Right atrium auricular region (tissue), 2 donors: Measurements from ENCODE around the gene PPIP5K1. TPM values are rescaled to one million over a fixed set of nuclear protein-coding genes. Genes with fewer than 3 reads are reported as not detected.

Experiments used
- DNase-seq: peaks from one replicate; pipeline ENCODE4 v3.0.0-alpha.2; 2019; ENCODE audit warnings: low spot score
- H3K27ac ChIP-seq, 2 donors: fragments of 200-600 bp; sonication (generic); 1 replicate in 1 of 2; 2 replicates in 1 of 2; pipeline ENCODE4 v1.5.1; 2016 to 2019
- H3K27me3 ChIP-seq, 2 donors: fragments of 200-600 bp; sonication (generic); one replicate each; pipeline versions ENCODE4 v1.5.1 to v1.6.0; 2017 to 2019
- H3K36me3 ChIP-seq: fragments of 200-600 bp; sonication (generic); one replicate; pipeline ENCODE4 v1.5.1; 2016
- H3K4me1 ChIP-seq, 2 donors: fragments of 200-600 bp; sonication (generic); one replicate each; pipeline versions ENCODE4 v1.5.1 to v1.6.0; 2017 to 2019
- H3K4me3 ChIP-seq, 2 donors: fragments of 200-600 bp; sonication (generic); 1 replicate in 1 of 2; 2 replicates in 1 of 2; pipeline ENCODE4 v1.5.1; 2017 to 2019; ENCODE audit warnings: mild to moderate bottlenecking in 1 of 2, moderate library complexity in 1 of 2
- H3K9me3 ChIP-seq, 2 donors: fragments of 200-600 bp; sonication (generic); one replicate each; pipeline ENCODE4 v1.5.1; 2019
- total RNA-seq, 2 donors: library from RNA; depleted of rRNA; stranded (reverse); fragments of >200 nt; gene quantifications; one replicate each; pipeline ENCODE4 v1.1.0, GENCODE V29; 2016
- TF ChIP-seq, protein P1 (sequence below), 2 donors: fragments of 200-600 bp; sonication (generic); IDR thresholded peaks; one replicate each; pipeline ENCODE4 v1.5.1; 2019; ENCODE audit warnings: antibody characterized with exemption in 2 of 2

The PPIP5K1 gene
- total RNA-seq, 2 donors from 2014 or later = 8.3 to 12.3 TPM

DNA sequence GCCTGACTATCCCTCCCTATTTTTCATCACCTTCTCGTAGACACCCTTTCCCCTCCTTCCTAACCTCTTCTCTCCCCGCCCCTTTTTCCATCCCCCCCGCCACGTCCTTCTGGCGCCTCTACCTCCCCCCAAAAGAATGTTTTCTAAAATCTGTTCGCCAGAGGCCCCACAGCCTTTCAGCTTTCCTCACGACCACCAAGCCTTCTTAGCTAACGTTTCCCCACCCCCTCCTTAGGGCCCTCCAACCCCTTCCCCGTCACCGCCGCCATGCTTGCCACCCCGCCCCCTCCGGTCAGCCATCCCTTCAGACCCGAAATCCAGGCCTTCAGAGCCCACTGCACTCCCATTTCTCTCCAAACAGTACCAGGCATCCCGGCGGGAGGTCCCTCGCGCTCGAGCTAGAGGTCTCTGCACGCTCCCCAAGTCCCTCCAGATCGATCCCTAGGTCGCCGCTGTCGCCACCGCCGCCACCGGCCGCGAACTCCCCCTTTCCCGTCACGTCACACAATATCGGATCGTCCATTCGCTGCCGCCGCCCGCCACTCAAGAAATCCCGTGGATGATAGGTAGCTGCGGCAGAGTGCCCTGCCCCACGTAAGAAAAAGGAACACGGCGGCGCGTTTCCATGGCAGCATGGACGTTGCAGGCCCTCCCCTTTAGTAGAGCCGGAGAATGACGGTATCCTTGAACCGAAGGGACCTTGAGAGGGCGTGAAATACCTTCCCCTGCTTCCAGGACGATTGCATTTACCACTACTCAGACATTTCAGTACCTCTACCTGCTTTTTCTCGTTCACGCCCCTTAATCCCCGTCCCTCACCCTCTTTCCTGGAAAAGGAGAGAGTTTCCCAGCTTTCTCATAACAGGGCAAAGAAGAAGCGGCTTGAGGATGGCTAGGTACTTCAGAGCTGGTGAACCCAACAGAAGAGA is 97.1 kb downstream of the PPIP5K1 start, which contains the start of gene TP53BP1:
Gene TP53BP1 (minus strand): TSS at position 484 of the 929 bp plus-strand sequence. CDS start 113 bp downstream, at position 371.
- TF ChIP-seq, protein P1, sequence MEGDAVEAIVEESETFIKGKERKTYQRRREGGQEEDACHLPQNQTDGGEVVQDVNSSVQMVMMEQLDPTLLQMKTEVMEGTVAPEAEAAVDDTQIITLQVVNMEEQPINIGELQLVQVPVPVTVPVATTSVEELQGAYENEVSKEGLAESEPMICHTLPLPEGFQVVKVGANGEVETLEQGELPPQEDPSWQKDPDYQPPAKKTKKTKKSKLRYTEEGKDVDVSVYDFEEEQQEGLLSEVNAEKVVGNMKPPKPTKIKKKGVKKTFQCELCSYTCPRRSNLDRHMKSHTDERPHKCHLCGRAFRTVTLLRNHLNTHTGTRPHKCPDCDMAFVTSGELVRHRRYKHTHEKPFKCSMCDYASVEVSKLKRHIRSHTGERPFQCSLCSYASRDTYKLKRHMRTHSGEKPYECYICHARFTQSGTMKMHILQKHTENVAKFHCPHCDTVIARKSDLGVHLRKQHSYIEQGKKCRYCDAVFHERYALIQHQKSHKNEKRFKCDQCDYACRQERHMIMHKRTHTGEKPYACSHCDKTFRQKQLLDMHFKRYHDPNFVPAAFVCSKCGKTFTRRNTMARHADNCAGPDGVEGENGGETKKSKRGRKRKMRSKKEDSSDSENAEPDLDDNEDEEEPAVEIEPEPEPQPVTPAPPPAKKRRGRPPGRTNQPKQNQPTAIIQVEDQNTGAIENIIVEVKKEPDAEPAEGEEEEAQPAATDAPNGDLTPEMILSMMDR (IDR thresholded peaks at IDR 0.05) = no peak
- peaks cover 0 to 12% of the 10 kb centered on the region in 2 donors for H3K4me1 ChIP-seq
- H3K4me3 ChIP-seq = peak within 1 kb of the TSS; percentile 88 to 93

DNA sequence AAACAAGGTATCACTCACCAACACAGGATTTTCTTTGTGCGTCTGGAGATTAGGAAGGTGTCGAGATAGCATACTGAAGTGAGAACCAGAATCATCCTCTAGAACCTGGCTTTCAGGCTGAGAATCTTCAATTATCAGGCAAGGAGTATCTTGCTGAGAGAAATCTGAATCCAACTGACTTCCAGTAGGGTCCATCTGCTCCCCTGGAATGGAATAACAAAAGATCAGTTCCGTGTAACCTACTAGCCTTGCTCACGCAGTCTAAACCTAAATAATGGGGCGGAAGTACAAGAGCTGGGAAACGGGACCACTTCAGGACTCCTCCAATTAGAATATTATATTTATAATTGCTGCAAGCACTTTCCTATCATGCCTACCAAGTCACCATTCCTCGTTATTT is 97.7 kb downstream of the PPIP5K1 start:
- no peaks in the 10 kb centered on the region for H3K27me3 ChIP-seq
- no peaks in the 10 kb centered on the region for H3K9me3 ChIP-seq
- TF ChIP-seq, protein P1 (IDR thresholded peaks at IDR 0.05) = no peak
- H3K4me3 ChIP-seq = peak overlapping the region; percentile 88 to 93
- no peaks in the 10 kb centered on the region for H3K36me3 ChIP-seq
- H3K27ac ChIP-seq = peak overlapping the region; percentile 88 to 89
- H3K4me1 ChIP-seq = peaks cover 0 to 12% of the 10 kb centered on the region in 2 donors
- no peak for DNase-seq

More for the DNA sequence above, 97.1 kb downstream of the PPIP5K1 start, which contains the start of gene TP53BP1:
- peak; percentile 99 for DNase-seq
- Histone ChIP-seq H3K27me3 (no peaks in the 10 kb centered on the region), H3K9me3 (no peaks in the 10 kb centered on the region), H3K27ac (peak within 1 kb of the TSS; percentile 88 to 89), H3K36me3 (no peaks in the 10 kb centered on the region)

DNA sequence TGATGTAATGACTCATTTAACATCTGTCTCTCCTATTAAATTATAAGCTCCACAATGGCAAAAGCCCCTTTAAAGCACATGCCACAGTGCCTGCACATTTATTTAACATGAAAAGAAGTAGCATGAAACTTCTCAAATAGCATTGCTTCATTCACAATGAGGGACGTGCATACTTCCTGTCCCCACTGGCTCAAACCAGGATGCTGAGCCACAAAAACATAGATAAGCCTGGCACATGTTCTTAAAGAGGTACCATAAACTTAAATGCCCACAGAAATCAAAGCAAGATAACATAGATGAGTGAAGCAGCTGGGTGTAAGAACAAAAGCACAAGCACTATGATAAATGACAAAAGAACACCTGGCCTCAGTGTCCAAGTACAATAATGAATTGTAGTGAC is 100.8 kb downstream of the PPIP5K1 start:
- Histone ChIP-seq H3K4me1 (peaks cover 0 to 12% of the 10 kb centered on the region in 2 donors), H3K9me3 (no peaks in the 10 kb centered on the region), H3K36me3 (peaks cover 5% of the 10 kb centered on the region), H3K27ac (no peak overlapping the region), H3K27me3 (no peaks in the 10 kb centered on the region), H3K4me3 (no peak overlapping the region)
- DNase-seq = no peak
- TF ChIP-seq, protein P1 (IDR thresholded peaks at IDR 0.05) = no peak

DNA sequence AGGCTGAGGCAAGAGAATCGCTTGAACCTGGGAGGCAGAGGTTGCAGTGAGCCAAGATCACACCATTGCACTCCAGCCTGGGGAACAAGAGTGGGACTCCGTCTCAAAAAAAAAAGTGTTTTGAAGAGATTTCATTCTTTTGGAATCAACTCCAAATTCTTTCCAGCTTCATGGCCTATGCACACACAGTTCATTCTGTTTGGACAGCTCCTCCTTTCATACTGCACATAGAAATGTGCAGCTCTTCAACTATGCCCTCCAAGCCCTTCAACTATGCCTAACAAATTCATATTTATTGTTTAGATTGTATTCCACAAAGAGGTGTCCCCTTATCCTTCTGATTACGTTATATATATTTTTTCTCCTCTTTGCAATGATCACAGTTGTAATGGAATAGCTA is 101.2 kb downstream of the PPIP5K1 start:
- peaks cover 5% of the 10 kb centered on the region for H3K36me3 ChIP-seq
- no peaks in the 10 kb centered on the region for H3K9me3 ChIP-seq
- peaks cover 0 to 12% of the 10 kb centered on the region in 2 donors for H3K4me1 ChIP-seq
- no peaks in the 10 kb centered on the region for H3K27me3 ChIP-seq
- DNase-seq = no peak
- no peak overlapping the region for H3K4me3 ChIP-seq
- no peak overlapping the region for H3K27ac ChIP-seq
- TF ChIP-seq, protein P1 (IDR thresholded peaks at IDR 0.05) = no peak

DNA sequence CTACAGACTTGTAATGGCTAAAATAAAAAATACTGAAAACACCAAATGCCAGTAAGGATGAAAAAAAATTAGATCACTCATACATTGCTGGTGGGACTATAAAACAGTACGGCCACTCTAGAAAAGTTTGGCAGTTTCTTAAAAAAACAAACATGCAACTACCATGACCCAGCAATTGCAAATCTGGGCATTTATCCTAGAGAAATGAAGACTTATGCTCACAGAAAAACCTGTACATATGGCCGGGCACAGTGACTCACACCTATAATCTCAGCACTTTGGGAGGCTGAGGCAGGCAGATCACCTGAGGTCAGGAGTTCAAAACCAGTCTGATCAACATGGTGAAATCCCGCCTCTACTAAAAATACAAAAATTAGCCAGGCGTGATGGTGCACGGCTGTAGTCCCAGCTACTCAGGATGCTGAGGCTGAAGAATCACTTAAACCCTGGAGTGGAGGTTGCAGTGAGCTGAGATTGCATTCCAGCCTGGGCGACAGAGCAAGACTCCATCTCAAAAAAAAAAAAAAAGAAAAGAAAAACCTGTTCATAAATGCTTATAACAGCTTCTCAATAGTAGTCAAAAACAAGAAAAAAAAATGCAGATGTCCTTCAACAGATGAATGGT is 102.6 kb downstream of the PPIP5K1 start:
- no peak overlapping the region for H3K4me3 ChIP-seq
- H3K27me3 ChIP-seq = no peaks in the 10 kb centered on the region
- peaks cover 8% of the 10 kb centered on the region for H3K36me3 ChIP-seq
- no peaks in the 10 kb centered on the region for H3K9me3 ChIP-seq
- H3K27ac ChIP-seq = no peak overlapping the region
- H3K4me1 ChIP-seq = peaks cover 0 to 6% of the 10 kb centered on the region in 2 donors
- no peak for DNase-seq
- TF ChIP-seq, protein P1 (IDR thresholded peaks at IDR 0.05) = no peak
